NCI-H1417 treated with DMSO at 0.1 percent for 48 hours (cell line): ENCODE measurements around the gene GFOD1.

Experiments
- DNase-seq: peaks from one replicate; lab custom pipeline; 2025; lab: John Stamatoyannopoulos, UW

Gene GFOD1

GRCh38 chr6:13375360-13375878, 112.0 kb downstream of the GFOD1 start:
- no peak for DNase-seq

- DNase-seq, result no peak
These were observed 113.5 kb downstream of the GFOD1 start for GRCh38 chr6:13373919-13374318.

- DNase-seq, result no peak
These were observed 113.9 kb downstream of the GFOD1 start for GRCh38 chr6:13373488-13373886.

GRCh38 chr6:13372688-13373487, 114.5 kb downstream of the GFOD1 start:
- DNase-seq, result no peak

- no peak for DNase-seq
These were observed 115.3 kb downstream of the GFOD1 start for GRCh38 chr6:13372076-13372475.

- no peak for DNase-seq
These were observed 115.9 kb downstream of the GFOD1 start for GRCh38 chr6:13371421-13372072.

- no peak for DNase-seq
These were observed 116.8 kb downstream of the GFOD1 start for GRCh38 chr6:13370623-13371022.

- no peak for DNase-seq
These were observed 117.8 kb downstream of the GFOD1 start for GRCh38 chr6:13369591-13369990.

- no peak for DNase-seq
These were observed 118.7 kb downstream of the GFOD1 start for GRCh38 chr6:13368731-13369115.

- DNase-seq, result no peak
These were observed 119.2 kb downstream of the GFOD1 start for GRCh38 chr6:13368079-13368730.

- DNase-seq, result no peak
These were observed 120.0 kb downstream of the GFOD1 start for GRCh38 chr6:13367396-13367795.

- DNase-seq, result no peak
These were observed 122.1 kb downstream of the GFOD1 start for GRCh38 chr6:13365320-13365719.

GRCh38 chr6:13364842-13365241, 122.6 kb downstream of the GFOD1 start:
- DNase-seq, result no peak

- no peak for DNase-seq
These were observed 125.0 kb downstream of the GFOD1 start for GRCh38 chr6:13362412-13362811.

- no peak for DNase-seq
These were observed 126.5 kb downstream of the GFOD1 start for GRCh38 chr6:13360671-13361540.

GRCh38 chr6:13359287-13359686, 128.1 kb downstream of the GFOD1 start:
- no peak for DNase-seq

GRCh38 chr6:13358511-13358910, 128.9 kb downstream of the GFOD1 start:
- no peak for DNase-seq

- DNase-seq, result no peak
These were observed 129.8 kb downstream of the GFOD1 start for GRCh38 chr6:13357551-13358075.

- DNase-seq, result no peak
These were observed 131.2 kb downstream of the GFOD1 start for GRCh38 chr6:13355999-13356785.

GRCh38 chr6:13355043-13355945, 132.1 kb downstream of the GFOD1 start:
- DNase-seq, result no peak
